AG09309 (cell line): ENCODE results near the gene CUTC.

Experiments used
- DNase-seq: peaks from one replicate; pipeline ENCODE4 v3.0.0-alpha.2; 2010; ENCODE audit warnings: low read depth
- H3K4me3 ChIP-seq: 2 replicates; pipeline ENCODE4 v1.5.1; 2011; ENCODE audit warnings: mild to moderate bottlenecking, low read depth, low read length, moderate library complexity; ENCODE audit not compliant: control insufficient read depth
- TF ChIP-seq, protein P1 (sequence below): IDR thresholded peaks from 2 replicates; pipeline ENCODE4 v1.5.1; 2011; ENCODE audit warnings: mild to moderate bottlenecking, low read depth, low read length, inconsistent platforms; ENCODE audit not compliant: insufficient read depth, control insufficient read depth; ENCODE audit errors: missing control alignments

The CUTC gene

GRCh38 chr10:99779335-99779734, 47.3 kb downstream of the CUTC start:
- TF ChIP-seq, protein P1, sequence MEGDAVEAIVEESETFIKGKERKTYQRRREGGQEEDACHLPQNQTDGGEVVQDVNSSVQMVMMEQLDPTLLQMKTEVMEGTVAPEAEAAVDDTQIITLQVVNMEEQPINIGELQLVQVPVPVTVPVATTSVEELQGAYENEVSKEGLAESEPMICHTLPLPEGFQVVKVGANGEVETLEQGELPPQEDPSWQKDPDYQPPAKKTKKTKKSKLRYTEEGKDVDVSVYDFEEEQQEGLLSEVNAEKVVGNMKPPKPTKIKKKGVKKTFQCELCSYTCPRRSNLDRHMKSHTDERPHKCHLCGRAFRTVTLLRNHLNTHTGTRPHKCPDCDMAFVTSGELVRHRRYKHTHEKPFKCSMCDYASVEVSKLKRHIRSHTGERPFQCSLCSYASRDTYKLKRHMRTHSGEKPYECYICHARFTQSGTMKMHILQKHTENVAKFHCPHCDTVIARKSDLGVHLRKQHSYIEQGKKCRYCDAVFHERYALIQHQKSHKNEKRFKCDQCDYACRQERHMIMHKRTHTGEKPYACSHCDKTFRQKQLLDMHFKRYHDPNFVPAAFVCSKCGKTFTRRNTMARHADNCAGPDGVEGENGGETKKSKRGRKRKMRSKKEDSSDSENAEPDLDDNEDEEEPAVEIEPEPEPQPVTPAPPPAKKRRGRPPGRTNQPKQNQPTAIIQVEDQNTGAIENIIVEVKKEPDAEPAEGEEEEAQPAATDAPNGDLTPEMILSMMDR = no peak
- no peak for DNase-seq
- H3K4me3 ChIP-seq = no peak overlapping the region

GRCh38 chr10:99781734-99782429, 49.8 kb downstream of the CUTC start:
- TF ChIP-seq, protein P1 = no peak
- no peak overlapping the region for H3K4me3 ChIP-seq
- DNase-seq = no peak

DNA sequence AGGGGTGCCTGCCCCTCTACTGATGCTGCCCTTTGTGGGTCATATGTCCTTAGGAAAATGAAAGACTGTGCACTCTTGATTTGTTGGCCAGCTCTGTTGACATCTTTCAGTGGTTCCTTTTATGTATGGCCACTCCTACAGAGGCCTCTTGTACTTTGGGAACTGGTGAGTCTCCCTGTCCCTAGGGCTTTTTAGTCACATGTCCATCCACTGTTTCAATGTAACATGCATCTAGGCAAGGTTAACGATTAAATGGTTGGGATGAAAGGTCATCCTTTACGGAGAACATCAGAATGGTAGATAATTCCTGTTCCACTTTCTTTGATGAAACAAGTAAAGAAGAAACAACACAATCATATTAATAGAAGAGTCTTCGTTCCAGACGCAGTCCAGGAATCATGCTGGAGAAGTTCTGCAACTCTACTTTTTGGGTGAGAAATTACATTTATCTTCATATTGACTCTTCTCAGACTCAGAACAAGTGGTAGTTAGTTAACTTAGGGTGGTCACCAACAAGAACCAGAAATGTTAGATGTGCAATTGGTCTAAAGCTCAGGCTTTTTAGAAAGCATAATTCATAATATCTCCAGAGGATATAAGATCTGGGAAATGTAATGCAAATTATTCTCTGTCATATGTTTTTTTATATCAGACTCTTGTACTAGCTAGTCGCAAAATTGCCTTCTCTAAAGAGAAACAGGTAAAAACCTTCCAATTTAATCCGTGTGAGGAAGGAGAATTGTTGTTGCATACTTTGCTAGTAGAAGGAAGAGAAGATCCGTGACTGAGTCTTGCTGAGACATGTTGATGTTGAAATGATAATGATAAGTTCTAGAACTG, 50.6 kb downstream of the CUTC start, which contains the start of gene ABCC2:
TSS of gene ABCC2 (plus strand) at position 194 of the 840 bp plus-strand sequence. CDS start at position 399, 205 bp downstream.
- no peak for DNase-seq
- TF ChIP-seq, protein P1 = no peak
- H3K4me3 ChIP-seq = no peak within 1 kb of the TSS

DNA sequence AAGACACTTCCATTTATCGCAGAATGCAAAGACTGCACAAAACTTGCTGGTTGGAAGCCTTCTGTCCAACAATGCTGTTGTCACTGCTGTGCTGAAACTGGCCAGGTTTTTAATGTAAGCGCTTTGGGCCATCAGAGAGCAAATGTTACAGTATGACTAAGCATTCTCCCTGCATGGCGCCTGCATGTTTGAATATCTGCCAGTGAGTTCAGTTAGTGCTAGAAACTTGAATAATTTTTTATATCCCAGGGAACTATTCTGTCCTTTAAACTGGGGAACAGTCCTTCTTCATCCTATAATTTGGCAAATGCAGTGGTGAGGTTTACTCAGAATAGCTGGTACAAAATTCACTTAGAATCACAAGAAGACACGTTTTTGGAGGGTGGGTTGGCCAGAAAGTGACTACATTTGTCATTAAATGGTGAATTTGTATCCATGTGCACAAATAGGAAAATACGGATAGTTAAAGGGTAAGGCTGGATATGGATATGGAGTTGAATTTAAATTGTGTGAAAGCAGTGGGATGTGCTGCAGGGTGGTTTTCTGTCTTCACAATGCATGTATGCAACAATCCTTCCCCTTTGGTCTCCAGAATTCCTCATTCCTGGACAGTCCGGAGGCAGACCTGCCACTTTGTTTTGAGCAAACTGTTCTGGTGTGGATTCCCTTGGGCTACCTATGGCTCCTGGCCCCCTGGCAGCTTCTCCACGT, 52.1 kb downstream of the CUTC start:
- DNase-seq = peak; percentile 62
- no peak overlapping the region for H3K4me3 ChIP-seq
- TF ChIP-seq, protein P1 = no peak

- TF ChIP-seq, protein P1 = no peak
- H3K4me3 ChIP-seq = no peak overlapping the region
- no peak for DNase-seq
These were observed 52.9 kb downstream of the CUTC start for GRCh38 chr10:99784727-99785441.

GRCh38 chr10:99785646-99786045, 53.6 kb downstream of the CUTC start:
- no peak overlapping the region for H3K4me3 ChIP-seq

More at GRCh38 chr10:99785646-99786045, 53.6 kb downstream of the CUTC start:
- DNase-seq = no peak
- TF ChIP-seq, protein P1 = no peak
